PC-9 (cell line): ENCODE results near the gene SFT2D3. TPM values are rescaled to one million over a fixed set of nuclear protein-coding genes. Genes with fewer than 3 reads are reported as not detected.

Source experiments
- BruUV-seq: library from RNA; stranded (reverse); fragments of 400-500 nt; replicated peaks from 2 replicates; lab custom pipeline; 2021; lab: Mats Ljungman, UMichigan
- CTCF ChIA-PET: fragments of 300-600 bp; sonication (Branson Sonifier 250); formaldehyde crosslinking; loops from one replicate; lab custom pipeline; 2022; ENCODE audit warnings: antibody characterized with exemption; lab: Charles Lee
- POLR2A ChIA-PET: fragments of 300-600 bp; sonication (Branson Sonifier 250); formaldehyde crosslinking; loops from one replicate; lab custom pipeline; 2022; ENCODE audit warnings: antibody characterized with exemption; ENCODE audit not compliant: unreplicated experiment; lab: Charles Lee
- DNase-seq, 2 experiments: peaks; one replicate each; pipeline versions ENCODE4 v3.0.0 to v3.0.0-alpha.2; 2015 to 2022; ENCODE audit warnings: mixed read lengths in 1 of 2
- H2AFZ ChIP-seq: fragments of 200-600 bp; sonication (generic); 2 replicates; pipeline ENCODE4 v1.8.1; 2017; ENCODE audit warnings: antibody characterized with exemption
- H3F3A ChIP-seq: fragments of 200-600 bp; sonication (generic); 2 replicates; pipeline ENCODE4 v1.8.1; 2017; ENCODE audit warnings: antibody characterized with exemption, mild to moderate bottlenecking, low read depth; ENCODE audit not compliant: insufficient read depth
- H3K27ac ChIP-seq: fragments of 200-600 bp; sonication (generic); 2 replicates; pipeline ENCODE4 v1.6.1; 2016; ENCODE audit warnings: mixed run types
- H3K27me3 ChIP-seq: fragments of 200-600 bp; sonication (generic); 2 replicates; pipeline ENCODE4 v1.6.1; 2016; ENCODE audit warnings: low read depth, mixed run types; ENCODE audit not compliant: insufficient read depth
- H3K36me3 ChIP-seq: fragments of 200-600 bp; sonication (generic); 2 replicates; pipeline ENCODE4 v1.6.1; 2016; ENCODE audit warnings: low read depth, mixed run types
- H3K4me1 ChIP-seq: fragments of 200-600 bp; sonication (generic); replicated peaks from 2 replicates; pipeline ENCODE4 v1.6.1; 2016; ENCODE audit warnings: mixed run types; ENCODE audit not compliant: insufficient read depth
- H3K4me2 ChIP-seq: fragments of 200-600 bp; sonication (generic); 2 replicates; pipeline ENCODE4 v1.6.1; 2017; ENCODE audit warnings: mixed run types
- H3K4me3 ChIP-seq: fragments of 200-600 bp; sonication (generic); 2 replicates; pipeline ENCODE4 v1.6.1; 2016; ENCODE audit warnings: mixed run types
- H3K79me2 ChIP-seq: fragments of 200-600 bp; sonication (generic); 2 replicates; pipeline ENCODE4 v1.6.1; 2017; ENCODE audit warnings: low read depth, mixed run types
- H3K9me2 ChIP-seq: fragments of 200-600 bp; sonication (generic); 2 replicates; pipeline ENCODE4 v1.8.1; 2017; ENCODE audit warnings: mild to moderate bottlenecking; ENCODE audit not compliant: insufficient read depth
- H3K9me3 ChIP-seq: fragments of 200-600 bp; sonication (generic); 2 replicates; pipeline ENCODE4 v1.8.1; 2016; ENCODE audit warnings: low read depth; ENCODE audit not compliant: insufficient read depth
- H4K20me1 ChIP-seq: fragments of 200-600 bp; sonication (generic); 2 replicates; pipeline ENCODE4 v1.8.1; 2017; ENCODE audit not compliant: insufficient read depth
- CTCF ChIP-seq: fragments of 200-600 bp; sonication (generic); conservative IDR thresholded peaks from 2 replicates; pipeline ENCODE4 v1.6.1; 2017; ENCODE audit warnings: mixed run types, antibody characterized with exemption, mild to moderate bottlenecking, moderate library complexity
- EZH2 ChIP-seq: fragments of 200-600 bp; sonication (generic); IDR thresholded peaks from 2 replicates; pipeline ENCODE4 v1.8.0; 2017; ENCODE audit warnings: antibody characterized with exemption, low read depth
- intact Hi-C: fragments of 100-400 bp; cut with micrococcal nuclease; formaldehyde crosslinking; loops from one replicate; pipeline ENCODE4 v1.10.0; 2022; ENCODE audit not compliant: unreplicated experiment
- total RNA-seq: library from RNA; stranded (reverse); gene quantifications from 2 replicates; pipeline ENCODE4 v1.2.3, GENCODE V29; 2021

Gene SFT2D3
- total RNA-seq, 1 experiment from 2014 or later = 7.3 TPM

- Histone ChIP-seq H3F3A (no peaks in the 10 kb centered on the region), H3K4me3 (no peak overlapping the region), H3K4me1 (no peaks in the 10 kb centered on the region), H3K27me3 (0 out of 2 replicates have a peak, but pooled peaks cover 2% of the 10 kb centered on the region), H2AFZ (no peak overlapping the region), H3K27ac (no peak overlapping the region), H3K4me2 (no peak overlapping the region), H3K9me3 (peaks cover 5% of the 10 kb centered on the region; the same call in 1 of the 2 replicates), H4K20me1 (no peaks in the 10 kb centered on the region), H3K36me3 (no peaks in the 10 kb centered on the region), H3K79me2 (no peaks in the 10 kb centered on the region), H3K9me2 (no peaks in the 10 kb centered on the region)
- no TSS peak for BruUV-seq
- no peak for DNase-seq
- TF ChIP-seq EZH2 = no peak
- TF ChIP-seq CTCF = no peak
- CTCF ChIA-PET = no interaction called here
- intact Hi-C loops = no loop called here
- POLR2A ChIA-PET = no interaction called here
These were observed 43.2 kb upstream of the SFT2D3 start for GRCh38 chr2:127658146-127658545.

- Histone ChIP-seq H3K9me2 (no peaks in the 10 kb centered on the region), H3K79me2 (no peaks in the 10 kb centered on the region), H3K4me2 (no peak overlapping the region), H4K20me1 (no peaks in the 10 kb centered on the region), H3F3A (no peaks in the 10 kb centered on the region), H3K36me3 (no peaks in the 10 kb centered on the region), H3K27ac (no peak overlapping the region), H3K9me3 (peaks cover 5% of the 10 kb centered on the region; the same call in 1 of the 2 replicates), H3K4me3 (no peak overlapping the region), H2AFZ (no peak overlapping the region), H3K4me1 (no peaks in the 10 kb centered on the region), H3K27me3 (0 out of 2 replicates have a peak, but pooled peaks cover 2% of the 10 kb centered on the region)
- POLR2A ChIA-PET = no interaction called here
- intact Hi-C loops = no loop called here
- CTCF ChIA-PET = no interaction called here
- no peak for DNase-seq
- no TSS peak for BruUV-seq
- no peak for TF ChIP-seq CTCF
- no peak for TF ChIP-seq EZH2
These were observed 42.5 kb upstream of the SFT2D3 start for GRCh38 chr2:127658641-127659407.

GRCh38 chr2:127659408-127660290 is 41.6 kb upstream of the SFT2D3 start:
- BruUV-seq = no TSS peak
- peaks cover 5% of the 10 kb centered on the region; the same call in 1 of the 2 replicates for H3K9me3 ChIP-seq
- no peak overlapping the region for H3K4me2 ChIP-seq
- intact Hi-C loops = no loop called here
- ChIA-PET CTCF (no interaction called here), POLR2A (interaction anchor here (0.6 kb wide), 1 partner anchor 68 kb away, joined by 4 read pairs; no protein-coding TSS in a partner anchor)
- no peaks in the 10 kb centered on the region for H3F3A ChIP-seq
- H3K79me2 ChIP-seq = no peaks in the 10 kb centered on the region
- H3K36me3 ChIP-seq = no peaks in the 10 kb centered on the region
- no peak for DNase-seq
- H3K4me1 ChIP-seq = no peaks in the 10 kb centered on the region
- no peaks in the 10 kb centered on the region for H4K20me1 ChIP-seq
- no peak overlapping the region for H3K27ac ChIP-seq
- TF ChIP-seq CTCF = no peak
- no peak for TF ChIP-seq EZH2
- H2AFZ ChIP-seq = no peak overlapping the region
- no peak overlapping the region for H3K4me3 ChIP-seq
- no peaks in the 10 kb centered on the region for H3K9me2 ChIP-seq
- H3K27me3 ChIP-seq = peaks cover 4% of the 10 kb centered on the region; the same call in 1 of the 2 replicates
